GM23338 (cell line): ENCODE measurements around the gene ZBTB45. TPM values are rescaled to one million over a fixed set of nuclear protein-coding genes. Genes with fewer than 3 reads are reported as not detected.

ENCODE experiments used
- ATAC-seq: fragments of 200-7000 bp; cut with Tn5 transposase; 3 replicates; pipeline ENCODE4 v1.9.1; 2020
- DNase-seq: peaks from one replicate; pipeline ENCODE4 v3.0.0-alpha.2; 2015; ENCODE audit warnings: low spot score
- H2AFZ ChIP-seq: fragments of 200-600 bp; sonication (generic); 2 replicates; pipeline ENCODE4 v1.8.0; 2016; ENCODE audit warnings: antibody characterized with exemption, mild to moderate bottlenecking, moderate library complexity
- H3F3A ChIP-seq: fragments of 200-600 bp; sonication (generic); replicated peaks from 2 replicates; pipeline ENCODE4 v1.8.0; 2017; ENCODE audit warnings: antibody characterized with exemption, mixed run types, low read depth
- H3K27ac ChIP-seq: fragments of 200-600 bp; sonication (generic); 2 replicates; pipeline ENCODE4 v1.6.1; 2016; ENCODE audit warnings: low read depth
- H3K27me3 ChIP-seq: fragments of 200-600 bp; sonication (generic); 2 replicates; pipeline ENCODE4 v1.8.0; 2016; ENCODE audit warnings: mild to moderate bottlenecking, mixed run types, moderate library complexity; ENCODE audit not compliant: insufficient read depth
- H3K36me3 ChIP-seq: fragments of 200-600 bp; sonication (generic); 2 replicates; pipeline ENCODE4 v1.8.0; 2016; ENCODE audit warnings: mild to moderate bottlenecking; ENCODE audit not compliant: insufficient read depth
- H3K4me1 ChIP-seq: fragments of 200-600 bp; sonication (generic); 2 replicates; pipeline ENCODE4 v1.8.0; 2016; ENCODE audit warnings: mild to moderate bottlenecking, moderate library complexity; ENCODE audit not compliant: insufficient read depth
- H3K4me2 ChIP-seq: fragments of 200-600 bp; sonication (generic); 2 replicates; pipeline ENCODE4 v1.7.1; 2017; ENCODE audit warnings: mixed run types
- H3K4me3 ChIP-seq: fragments of 200-600 bp; sonication (generic); 2 replicates; pipeline ENCODE4 v1.6.1; 2016; ENCODE audit warnings: mixed run types
- H3K79me2 ChIP-seq: fragments of 200-600 bp; sonication (generic); replicated peaks from 2 replicates; pipeline ENCODE4 v1.8.0; 2017; ENCODE audit warnings: mild to moderate bottlenecking; ENCODE audit not compliant: insufficient read depth
- H3K9me2 ChIP-seq: fragments of 200-600 bp; sonication (generic); 2 replicates; pipeline ENCODE4 v1.8.0; 2017; ENCODE audit not compliant: insufficient read depth
- H4K20me1 ChIP-seq: fragments of 200-600 bp; sonication (generic); replicated peaks from 2 replicates; pipeline ENCODE4 v1.8.0; 2017; ENCODE audit warnings: mild to moderate bottlenecking; ENCODE audit not compliant: insufficient read depth
- H3K27ac Mint-ChIP-seq: 2 replicates; pipeline ENCODE4 v1.8.0; 2020; ENCODE audit warnings: inconsistent platforms, mild to moderate bottlenecking, moderate library complexity, mixed read lengths
- H3K27me3 Mint-ChIP-seq: 3 replicates; pipeline ENCODE4 v1.8.0; 2022; ENCODE audit warnings: low read depth, mild to moderate bottlenecking, moderate library complexity, mixed read lengths, inconsistent platforms; ENCODE audit not compliant: insufficient read depth, poor library complexity
- H3K36me3 Mint-ChIP-seq: 3 replicates; pipeline ENCODE4 v1.8.0; 2021; ENCODE audit warnings: low read depth, mild to moderate bottlenecking, inconsistent platforms, moderate library complexity, mixed read lengths
- H3K4me1 Mint-ChIP-seq: 3 replicates; pipeline ENCODE4 v1.8.0; 2020; ENCODE audit warnings: mild to moderate bottlenecking, inconsistent platforms, mixed read lengths
- H3K4me3 Mint-ChIP-seq: 3 replicates; pipeline ENCODE4 v1.8.0; 2021; ENCODE audit warnings: moderate library complexity, mild to moderate bottlenecking, inconsistent platforms, mixed read lengths
- H3K9me3 Mint-ChIP-seq: 3 replicates; pipeline ENCODE4 v1.8.0; 2020; ENCODE audit warnings: moderate library complexity, mild to moderate bottlenecking, inconsistent platforms, mixed read lengths
- CREB1 ChIP-seq: fragments of 250-450 bp; sonication (Bioruptor Pico); IDR thresholded peaks from 2 replicates; pipeline ENCODE4 v1.5.0; 2020; ENCODE audit warnings: low read depth, mild to moderate bottlenecking, moderate library complexity
- CTCF ChIP-seq, 2 experiments: fragments of 200-600 bp in 1 of 2; sonication (generic) in 1 of 2; conservative IDR thresholded peaks; 2 replicates each; pipeline versions ENCODE4 v1.5.1 to v1.6.1; 2016 to 2017; ENCODE audit warnings: antibody characterized with exemption in 2 of 2, low read depth in 2 of 2, mild to moderate bottlenecking in 2 of 2, moderate library complexity in 1 of 2
- EZH2 ChIP-seq: fragments of 200-600 bp; sonication (generic); IDR thresholded peaks from one replicate; pipeline ENCODE4 v1.8.0; 2017; ENCODE audit warnings: antibody characterized with exemption, mild to moderate bottlenecking, low read depth; ENCODE audit not compliant: unreplicated experiment
- EZH2phosphoT487 ChIP-seq: fragments of 200-600 bp; sonication (generic); IDR thresholded peaks from one replicate; pipeline ENCODE4 v1.8.1; 2018; ENCODE audit warnings: antibody characterized with exemption; ENCODE audit not compliant: unreplicated experiment
- JUNB ChIP-seq: IDR thresholded peaks from one replicate; pipeline ENCODE4 v1.6.1; 2016; ENCODE audit warnings: antibody characterized with exemption; ENCODE audit not compliant: unreplicated experiment
- NANOG ChIP-seq: IDR thresholded peaks from 2 replicates; pipeline ENCODE4 v1.6.1; 2016; ENCODE audit warnings: antibody characterized with exemption, borderline replicate concordance
- REST ChIP-seq: IDR thresholded peaks from one replicate; pipeline ENCODE4 v1.6.1; 2018; ENCODE audit warnings: antibody characterized with exemption; ENCODE audit not compliant: unreplicated experiment
- STAT1 ChIP-seq: IDR thresholded peaks from one replicate; pipeline ENCODE4 v1.6.1; 2016; ENCODE audit warnings: antibody characterized with exemption; ENCODE audit not compliant: unreplicated experiment
- ZNF114 ChIP-seq: fragments of 250-450 bp; sonication (Bioruptor Pico); IDR thresholded peaks from 2 replicates; pipeline ENCODE4 v1.5.0; 2020; ENCODE audit warnings: mild to moderate bottlenecking, moderate library complexity
- ZNF331 ChIP-seq: fragments of 250-450 bp; sonication (Bioruptor Pico); IDR thresholded peaks from 2 replicates; pipeline ENCODE4 v1.5.0; 2020; ENCODE audit warnings: low read depth, mild to moderate bottlenecking, moderate library complexity
- polyA plus RNA-seq: library from polyadenylated mRNA; unstranded; fragments of >200 nt; fragmentation: Nextera tagmentation; extraction: Ambion mirVana; gene quantifications from 2 replicates; pipeline ENCODE4 v1.2.1, GENCODE V29; 2016
- total RNA-seq: library from RNA; depleted of rRNA; stranded (reverse); fragments of >200 nt; shearing (Covaris generic); gene quantifications from 2 replicates; pipeline ENCODE4 v1.2.3, GENCODE V29; 2014
- TF ChIP-seq, protein P1 (sequence below): IDR thresholded peaks from 2 replicates; pipeline ENCODE4 v1.6.1; 2016; ENCODE audit warnings: antibody characterized with exemption

Gene ZBTB45
- total and polyA plus RNA-seq, 2 experiments from 2014 or later, result 9.5 to 10.4 TPM

DNA sequence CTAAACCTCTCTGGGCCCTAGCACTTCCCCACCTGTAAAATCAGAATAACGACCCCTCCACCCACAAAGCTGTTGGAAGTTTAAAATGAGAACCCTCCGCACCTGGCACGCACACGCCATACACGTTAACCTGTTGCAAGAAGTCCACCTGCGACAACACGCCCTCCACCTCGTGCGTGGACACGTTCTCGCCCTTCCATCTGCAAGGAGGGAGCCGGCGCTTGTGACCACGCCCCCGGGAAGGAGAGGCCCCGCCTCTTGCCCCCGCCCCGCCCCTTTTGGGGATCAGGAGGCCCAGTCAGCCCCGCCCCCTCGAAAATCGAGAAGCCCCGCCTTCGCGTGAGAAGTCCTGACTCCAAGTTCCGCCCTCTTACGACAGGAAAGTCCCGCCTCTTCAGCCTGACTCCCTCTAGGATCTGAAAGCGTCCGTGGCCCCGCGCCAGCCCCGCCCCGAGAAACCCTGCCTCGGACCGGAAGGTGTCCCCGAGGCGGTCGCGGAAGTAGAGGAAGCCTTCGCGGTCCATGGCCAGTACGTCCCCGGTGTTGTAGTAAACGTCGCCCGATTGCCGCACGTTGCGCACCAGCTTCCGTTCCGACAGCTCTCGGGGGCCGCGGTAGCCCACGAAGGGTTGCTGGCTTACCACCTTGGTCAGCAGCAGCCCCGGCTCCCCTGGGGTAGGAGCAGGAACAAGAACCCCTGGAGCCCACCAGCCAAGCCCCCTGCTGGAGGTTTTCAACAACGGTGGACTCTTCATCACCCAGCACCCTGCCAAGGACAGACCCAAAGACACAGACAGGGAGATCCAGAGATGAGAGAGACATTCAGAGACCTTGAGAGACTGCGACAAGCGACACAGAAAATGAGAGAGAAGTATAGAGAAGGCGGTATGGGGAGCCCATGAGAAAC, 20.3 kb downstream of the ZBTB45 start (continued):
- TF ChIP-seq ZNF114 (CRISPR knock-in tag) (no peak), STAT1 (no peak), CREB1 (CRISPR knock-in tag) (peak; percentile 86), EZH2 (no peak), NANOG (no peak), JUNB (no peak)

- Histone ChIP-seq H2AFZ (peak overlapping the region; percentile 99; the same call in 1 of the 2 replicates), H4K20me1 (no peaks in the 10 kb centered on the region), H3K4me2 (peak overlapping the region; percentile 95), H3K79me2 (0 out of 2 replicates have a peak, but pooled peaks cover 4% of the 10 kb centered on the region), H3K9me2 (no peaks in the 10 kb centered on the region), H3K4me3 (peak overlapping the region; percentile 82), H3K4me1 (no peaks in the 10 kb centered on the region), H3K27ac (no peak overlapping the region), H3K36me3 (no peaks in the 10 kb centered on the region), H3K27me3 (no peaks in the 10 kb centered on the region), H3F3A (peaks cover 8% of the 10 kb centered on the region)
- DNase-seq, result no peak
- Mint-ChIP-seq H3K9me3 (no peaks in the 10 kb centered on the region; the same call in 2 of the 3 replicates), H3K27me3 (peaks cover 7% of the 10 kb centered on the region), H3K36me3 (no peaks in the 10 kb centered on the region), H3K4me1 (peaks cover 17% of the 10 kb centered on the region), H3K4me3 (peak overlapping the region; percentile 81), H3K27ac (no peak overlapping the region)
- no peak; the same call in 1 of the 3 replicates for ATAC-seq
- TF ChIP-seq ZNF331 (CRISPR knock-in tag) (no peak), EZH2phosphoT487 (no peak), STAT1 (no peak), REST (no peak), CTCF (conservative IDR thresholded peaks at IDR 0.05; ENCODE audit: low read depth in 2 of 2) (no peak), EZH2 (no peak), NANOG (no peak), JUNB (no peak), CREB1 (CRISPR knock-in tag) (no peak)
- TF ChIP-seq, protein P1, sequence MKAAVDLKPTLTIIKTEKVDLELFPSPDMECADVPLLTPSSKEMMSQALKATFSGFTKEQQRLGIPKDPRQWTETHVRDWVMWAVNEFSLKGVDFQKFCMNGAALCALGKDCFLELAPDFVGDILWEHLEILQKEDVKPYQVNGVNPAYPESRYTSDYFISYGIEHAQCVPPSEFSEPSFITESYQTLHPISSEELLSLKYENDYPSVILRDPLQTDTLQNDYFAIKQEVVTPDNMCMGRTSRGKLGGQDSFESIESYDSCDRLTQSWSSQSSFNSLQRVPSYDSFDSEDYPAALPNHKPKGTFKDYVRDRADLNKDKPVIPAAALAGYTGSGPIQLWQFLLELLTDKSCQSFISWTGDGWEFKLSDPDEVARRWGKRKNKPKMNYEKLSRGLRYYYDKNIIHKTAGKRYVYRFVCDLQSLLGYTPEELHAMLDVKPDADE, result no peak
Measured at GRCh38 chr19:58498316-58499020, 21.1 kb downstream of the ZBTB45 start.
